ENCODE results near the gene UBXN6. TPM values are rescaled to one million over a fixed set of nuclear protein-coding genes. Genes with fewer than 3 reads are reported as not detected.

UBXN6 gene
- total and polyA plus RNA-seq, 2 of the 8 experiments (the other 6 are each of a cell fraction or from before 2014, with no cell fraction given): 28.0 to 43.8 TPM

- DNase-seq (ENCODE audit: low read depth in 1 of 2, low spot score in 2 of 2) (no peak), FAIRE-seq (no peak)
- peaks cover 9% of the 10 kb centered on the region for H3K79me1 ChIP-seq (ENCODE audit: low read depth, low read length)
- no peaks in the 10 kb centered on the region for H3K9me3 ChIP-seq (ENCODE audit: insufficient read depth in 2 of 2, low read depth in 1 of 2, low read length in 1 of 2)
- H2BK120ac ChIP-seq (replicated peaks; ENCODE audit: low read depth, low read length): no peak overlapping the region
- H3K9ac ChIP-seq (replicated peaks in 1 of 4; ENCODE audit: extremely low read depth in 1 of 4, low read depth in 3 of 4, low read length in 3 of 4): no peak overlapping the region
- no peak overlapping the region for H2BK15ac ChIP-seq (ENCODE audit: low read length)
- no peak overlapping the region for H3K14ac ChIP-seq (ENCODE audit: insufficient read length)
- no peaks in the 10 kb centered on the region for H3K23me2 ChIP-seq (ENCODE audit: low read depth, low read length)
- no peak overlapping the region for H3K4me3 ChIP-seq (ENCODE audit: extremely low read depth in 1 of 4, insufficient read depth in 2 of 4, low read depth in 3 of 4, low read length in 4 of 4)
- H3K27me3 ChIP-seq (replicated peaks in 1 of 4; ENCODE audit: control insufficient read depth in 3 of 4, extremely low read depth in 1 of 4, insufficient read depth in 3 of 4, low read length in 3 of 4): no peaks in the 10 kb centered on the region
- H3K79me2 ChIP-seq (ENCODE audit: control insufficient read depth in 1 of 2, insufficient read depth in 2 of 2, low read length in 2 of 2): peaks cover 0 to 7% of the 10 kb centered on the region in 2 experiments; a peak in 1 of 4 replicates
- ChIA-PET CTCF (ENCODE audit: partially characterized antibody) (no interaction called here), POLR2A (ENCODE audit: partially characterized antibody) (interaction anchor here (49.6 to 58.1 kb wide), 2 partner anchors 6 to 7 kb away, joined by 1590 read pairs; partner anchors contain the start of genes CHAF1A, SH3GL1 and UBXN6)
- no peak overlapping the region for H4K8ac ChIP-seq (ENCODE audit: extremely low read depth, insufficient read depth, low read length)
- no peak overlapping the region for H2BK12ac ChIP-seq (ENCODE audit: low read depth, low read length)
- no peak overlapping the region for H3K23ac ChIP-seq (ENCODE audit: insufficient read length)
- H3K4me2 ChIP-seq (ENCODE audit: insufficient read depth in 1 of 2, low read depth in 2 of 2, low read length in 2 of 2): no peak overlapping the region
- TF ChIP-seq POLR2AphosphoS5 (IDR thresholded peaks at IDR 0.05; ENCODE audit: low read depth, low read length) (peak; percentile 40; the same call in 1 of the 2 replicates), KDM1A (IDR thresholded peaks at IDR 0.05; ENCODE audit: borderline replicate concordance, low read length) (no peak), POU5F1 (IDR thresholded peaks at IDR 0.05; ENCODE audit: low read depth, low read length) (no peak), TCF12 (IDR thresholded peaks at IDR 0.05; ENCODE audit: low read depth, low read length) (no peak), TBP (IDR thresholded peaks at IDR 0.05; ENCODE audit: low read depth, low read length) (no peak), ATF2 (IDR thresholded peaks at IDR 0.05; ENCODE audit: low read length) (no peak), ASH2L (IDR thresholded peaks at IDR 0.05; ENCODE audit: low read length) (no peak), POLR2A (IDR thresholded peaks at IDR 0.05; ENCODE audit: control extremely low read depth in 1 of 2, low read depth in 2 of 2, low read length in 2 of 2) (peak in 1 of 2 experiments; percentile 38; a peak in 1 of 3 replicates), BRCA1 (IDR thresholded peaks at IDR 0.05; ENCODE audit: low read depth, low read length) (no peak), E2F6 (IDR thresholded peaks at IDR 0.05) (no peak), HDAC6 (IDR thresholded peaks at IDR 0.05; ENCODE audit: low read depth, low read length) (no peak)
- H3K27ac ChIP-seq (ENCODE audit: low read depth, low read length): no peak overlapping the region
- H2AK5ac ChIP-seq (ENCODE audit: low read depth, low read length): no peak overlapping the region
- no peak overlapping the region for H2BK20ac ChIP-seq (ENCODE audit: low read length)
- H3K18ac ChIP-seq (ENCODE audit: extremely low read depth, low read length): no peak overlapping the region
- 0 out of 2 replicates have a peak overlapping the region, but pooled peaks have one; percentile 16 for H2BK5ac ChIP-seq (ENCODE audit: low read depth, low read length)
- peaks cover 62 to 82% (median 79%) of the 10 kb centered on the region in 4 experiments for H3K36me3 ChIP-seq (ENCODE audit: control insufficient read depth in 2 of 4, insufficient read depth in 4 of 4, low read length in 3 of 4)
- no peak overlapping the region for H2AFZ ChIP-seq (ENCODE audit: low read length)
- peaks cover 13 to 30% of the 10 kb centered on the region in 2 experiments for H4K20me1 ChIP-seq (replicated peaks in 1 of 2; ENCODE audit: control insufficient read depth in 1 of 2, insufficient read depth in 2 of 2, low read length in 2 of 2)
- H3K4ac ChIP-seq (replicated peaks; ENCODE audit: insufficient read length, low read depth, low read length): no peak overlapping the region
- no peak overlapping the region for H3K56ac ChIP-seq (replicated peaks; ENCODE audit: insufficient read length, low read depth, low read length)
- no peak overlapping the region for H4K5ac ChIP-seq (ENCODE audit: insufficient read length, low read depth, low read length)
- H4K91ac ChIP-seq (replicated peaks; ENCODE audit: insufficient read length, low read length): no peak overlapping the region
- 91% methylated on average over 25 of the region's 26 CpGs; no CpG with 5 or more reads in 1 of the 2 experiments for WGBS, 2 experiments (ENCODE audit: extremely low coverage in 1 of 2, insufficient coverage in 1 of 2, insufficient read length in 1 of 2, insufficient replicate concordance in 2 of 2, low coverage in 1 of 2, low lambda C conversion rate in 2 of 2, missing lambda C conversion rate in 1 of 2)
- no peaks in the 10 kb centered on the region for H3K4me1 ChIP-seq (replicated peaks in 1 of 4; ENCODE audit: control insufficient read depth in 3 of 4, insufficient read depth in 4 of 4, low read length in 3 of 4)
These were observed 25.6 kb downstream of the UBXN6 start for GRCh38 chr19:4431808-4432674.
